Measurements from ENCODE around the gene EZH2.

DNA sequence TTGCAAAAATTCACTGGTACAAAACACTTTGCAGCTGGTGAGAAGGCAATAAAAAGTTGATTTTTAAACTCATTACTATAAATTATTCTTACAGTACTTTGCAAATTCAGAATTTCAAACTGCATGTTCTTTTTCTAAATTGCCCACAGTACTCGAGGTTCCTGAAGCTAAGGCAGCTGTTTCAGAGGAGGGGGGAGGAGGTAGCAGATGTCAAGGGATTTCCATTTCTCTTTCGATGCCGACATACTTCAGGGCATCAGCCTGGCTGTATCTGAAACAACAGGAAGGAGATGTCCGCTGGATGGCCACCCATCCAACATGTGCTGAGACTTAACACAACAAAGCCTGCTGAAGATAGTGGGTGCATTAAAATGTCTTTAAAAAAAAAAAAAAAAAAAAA, 76.7 kb downstream of the EZH2 start:
- TF ChIP-seq, protein P1, sequence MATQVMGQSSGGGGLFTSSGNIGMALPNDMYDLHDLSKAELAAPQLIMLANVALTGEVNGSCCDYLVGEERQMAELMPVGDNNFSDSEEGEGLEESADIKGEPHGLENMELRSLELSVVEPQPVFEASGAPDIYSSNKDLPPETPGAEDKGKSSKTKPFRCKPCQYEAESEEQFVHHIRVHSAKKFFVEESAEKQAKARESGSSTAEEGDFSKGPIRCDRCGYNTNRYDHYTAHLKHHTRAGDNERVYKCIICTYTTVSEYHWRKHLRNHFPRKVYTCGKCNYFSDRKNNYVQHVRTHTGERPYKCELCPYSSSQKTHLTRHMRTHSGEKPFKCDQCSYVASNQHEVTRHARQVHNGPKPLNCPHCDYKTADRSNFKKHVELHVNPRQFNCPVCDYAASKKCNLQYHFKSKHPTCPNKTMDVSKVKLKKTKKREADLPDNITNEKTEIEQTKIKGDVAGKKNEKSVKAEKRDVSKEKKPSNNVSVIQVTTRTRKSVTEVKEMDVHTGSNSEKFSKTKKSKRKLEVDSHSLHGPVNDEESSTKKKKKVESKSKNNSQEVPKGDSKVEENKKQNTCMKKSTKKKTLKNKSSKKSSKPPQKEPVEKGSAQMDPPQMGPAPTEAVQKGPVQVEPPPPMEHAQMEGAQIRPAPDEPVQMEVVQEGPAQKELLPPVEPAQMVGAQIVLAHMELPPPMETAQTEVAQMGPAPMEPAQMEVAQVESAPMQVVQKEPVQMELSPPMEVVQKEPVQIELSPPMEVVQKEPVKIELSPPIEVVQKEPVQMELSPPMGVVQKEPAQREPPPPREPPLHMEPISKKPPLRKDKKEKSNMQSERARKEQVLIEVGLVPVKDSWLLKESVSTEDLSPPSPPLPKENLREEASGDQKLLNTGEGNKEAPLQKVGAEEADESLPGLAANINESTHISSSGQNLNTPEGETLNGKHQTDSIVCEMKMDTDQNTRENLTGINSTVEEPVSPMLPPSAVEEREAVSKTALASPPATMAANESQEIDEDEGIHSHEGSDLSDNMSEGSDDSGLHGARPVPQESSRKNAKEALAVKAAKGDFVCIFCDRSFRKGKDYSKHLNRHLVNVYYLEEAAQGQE (IDR thresholded peaks at IDR 0.05; ENCODE audit: insufficient read depth in 1 of 2, low read depth in 2 of 2, low read length in 2 of 2), result no peak
- TF ChIP-seq POLR2AphosphoS5 (IDR thresholded peaks at IDR 0.05; ENCODE audit: low read depth, low read length) (no peak), TAF1 (IDR thresholded peaks at IDR 0.05; ENCODE audit: borderline replicate concordance, insufficient read depth, low read length) (no peak)
